Astrocyte (in vitro differentiated cells and primary cell): ENCODE data around the gene DGCR2. TPM values are rescaled to one million over a fixed set of nuclear protein-coding genes. Genes with fewer than 3 reads are reported as not detected.

Experiments
- DNase-seq: peaks from one replicate; pipeline ENCODE4 v3.0.0-alpha.2; 2010; ENCODE audit warnings: low read depth
- FAIRE-seq: peaks from 2 replicates; lab custom pipeline; 2011; peaks lifted over from hg19 to GRCh38; lab: Jason Lieb, UNC
- H2AFZ ChIP-seq: 2 replicates; pipeline ENCODE4 v1.6.0; 2012; ENCODE audit warnings: low read depth, low read length, inconsistent platforms
- H3K27ac ChIP-seq: 2 replicates; pipeline ENCODE4 v1.5.1; 2011; ENCODE audit warnings: low read depth, low read length, inconsistent platforms
- H3K27me3 ChIP-seq: 2 replicates; pipeline ENCODE4 v1.6.0; 2011; ENCODE audit warnings: low read length, inconsistent platforms; ENCODE audit not compliant: insufficient read depth
- H3K36me3 ChIP-seq: 2 replicates; pipeline ENCODE4 v1.5.1; 2011; ENCODE audit warnings: low read length, inconsistent platforms; ENCODE audit not compliant: insufficient read depth
- H3K4me1 ChIP-seq: 2 replicates; pipeline ENCODE4 v1.5.1; 2011; ENCODE audit warnings: low read length, inconsistent platforms; ENCODE audit not compliant: insufficient read depth
- H3K4me2 ChIP-seq: 2 replicates; pipeline ENCODE4 v1.6.0; 2012; ENCODE audit warnings: low read length, inconsistent platforms
- H3K4me3 ChIP-seq: 2 replicates; pipeline ENCODE4 v1.5.1; 2011; ENCODE audit warnings: low read depth, mild to moderate bottlenecking, low read length, inconsistent platforms; ENCODE audit not compliant: insufficient read depth
- H3K79me2 ChIP-seq: 2 replicates; pipeline ENCODE4 v1.6.0; 2012; ENCODE audit warnings: mild to moderate bottlenecking, low read length, inconsistent platforms; ENCODE audit not compliant: insufficient read depth
- H3K9ac ChIP-seq: 2 replicates; pipeline ENCODE4 v1.6.0; 2012; ENCODE audit warnings: mild to moderate bottlenecking, low read length, inconsistent platforms
- H3K9me3 ChIP-seq: 2 replicates; pipeline ENCODE4 v1.5.1; 2012; ENCODE audit warnings: low read depth, mild to moderate bottlenecking, low read length, inconsistent platforms; ENCODE audit not compliant: insufficient read depth
- H4K20me1 ChIP-seq: 2 replicates; pipeline ENCODE4 v1.6.0; 2012; ENCODE audit warnings: low read length, inconsistent platforms; ENCODE audit not compliant: insufficient read depth
- H3K27ac Mint-ChIP-seq: one replicate; pipeline ENCODE4 v1.8.0; 2021; ENCODE audit warnings: mild to moderate bottlenecking, mixed read lengths; ENCODE audit not compliant: unreplicated experiment
- H3K27me3 Mint-ChIP-seq: one replicate; pipeline ENCODE4 v1.8.0; 2021; ENCODE audit warnings: low read depth, mixed read lengths; ENCODE audit not compliant: unreplicated experiment
- H3K36me3 Mint-ChIP-seq: one replicate; pipeline ENCODE4 v1.8.0; 2021; ENCODE audit warnings: low read depth, mixed read lengths; ENCODE audit not compliant: unreplicated experiment
- H3K4me1 Mint-ChIP-seq: one replicate; pipeline ENCODE4 v1.8.0; 2021; ENCODE audit warnings: low read depth, mixed read lengths; ENCODE audit not compliant: unreplicated experiment
- H3K4me3 Mint-ChIP-seq: one replicate; pipeline ENCODE4 v1.8.0; 2021; ENCODE audit warnings: mild to moderate bottlenecking, moderate library complexity, mixed read lengths; ENCODE audit not compliant: unreplicated experiment
- H3K9me3 Mint-ChIP-seq: one replicate; pipeline ENCODE4 v1.8.0; 2021; ENCODE audit warnings: mild to moderate bottlenecking, mixed read lengths; ENCODE audit not compliant: unreplicated experiment
- EZH2 ChIP-seq: IDR thresholded peaks from 2 replicates; pipeline ENCODE4 v1.6.1; 2012; ENCODE audit warnings: mild to moderate bottlenecking, low read length, inconsistent platforms; ENCODE audit not compliant: insufficient read depth
- total RNA-seq: library from RNA; stranded (reverse); gene quantifications from 2 replicates; pipeline ENCODE4 v1.2.1, GENCODE V29; 2021
- TF ChIP-seq, protein P1 (sequence below): IDR thresholded peaks from 2 replicates; pipeline ENCODE4 v1.5.1; 2011; ENCODE audit warnings: low read depth, mild to moderate bottlenecking, inconsistent platforms, low read length, moderate library complexity; ENCODE audit not compliant: insufficient read depth

Gene DGCR2
- total RNA-seq, 1 donor from 2014 or later, result 49.4 TPM

GRCh38 chr22:19149047-19149883 is 27.1 kb upstream of the DGCR2 start:
- H3K79me2 ChIP-seq, result peaks cover 2% of the 10 kb centered on the region
- H4K20me1 ChIP-seq, result no peaks in the 10 kb centered on the region
- H3K9ac ChIP-seq, result no peak overlapping the region
- H3K9me3 ChIP-seq, result no peaks in the 10 kb centered on the region
- FAIRE-seq (no peak), DNase-seq (no peak)
- no peak overlapping the region for H3K4me3 ChIP-seq
- H3K27ac ChIP-seq, result no peak overlapping the region
- Mint-ChIP-seq H3K36me3 (peaks cover 10% of the 10 kb centered on the region), H3K27me3 (peaks cover 58% of the 10 kb centered on the region), H3K9me3 (peaks cover 24% of the 10 kb centered on the region), H3K4me1 (no peaks in the 10 kb centered on the region), H3K4me3 (no peak overlapping the region), H3K27ac (no peak overlapping the region)
- peak; percentile 98 for TF ChIP-seq EZH2
- TF ChIP-seq, protein P1, sequence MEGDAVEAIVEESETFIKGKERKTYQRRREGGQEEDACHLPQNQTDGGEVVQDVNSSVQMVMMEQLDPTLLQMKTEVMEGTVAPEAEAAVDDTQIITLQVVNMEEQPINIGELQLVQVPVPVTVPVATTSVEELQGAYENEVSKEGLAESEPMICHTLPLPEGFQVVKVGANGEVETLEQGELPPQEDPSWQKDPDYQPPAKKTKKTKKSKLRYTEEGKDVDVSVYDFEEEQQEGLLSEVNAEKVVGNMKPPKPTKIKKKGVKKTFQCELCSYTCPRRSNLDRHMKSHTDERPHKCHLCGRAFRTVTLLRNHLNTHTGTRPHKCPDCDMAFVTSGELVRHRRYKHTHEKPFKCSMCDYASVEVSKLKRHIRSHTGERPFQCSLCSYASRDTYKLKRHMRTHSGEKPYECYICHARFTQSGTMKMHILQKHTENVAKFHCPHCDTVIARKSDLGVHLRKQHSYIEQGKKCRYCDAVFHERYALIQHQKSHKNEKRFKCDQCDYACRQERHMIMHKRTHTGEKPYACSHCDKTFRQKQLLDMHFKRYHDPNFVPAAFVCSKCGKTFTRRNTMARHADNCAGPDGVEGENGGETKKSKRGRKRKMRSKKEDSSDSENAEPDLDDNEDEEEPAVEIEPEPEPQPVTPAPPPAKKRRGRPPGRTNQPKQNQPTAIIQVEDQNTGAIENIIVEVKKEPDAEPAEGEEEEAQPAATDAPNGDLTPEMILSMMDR, result no peak
- no peaks in the 10 kb centered on the region for H3K4me1 ChIP-seq
- no peaks in the 10 kb centered on the region for H3K36me3 ChIP-seq
- H3K4me2 ChIP-seq, result peak overlapping the region; percentile 54
- H2AFZ ChIP-seq, result peak overlapping the region; percentile 4
- peaks cover 45% of the 10 kb centered on the region for H3K27me3 ChIP-seq

- H3K27me3 ChIP-seq, result peaks cover 41% of the 10 kb centered on the region
- no peak overlapping the region for H3K9ac ChIP-seq
- FAIRE-seq (no peak), DNase-seq (no peak)
- Mint-ChIP-seq H3K9me3 (peaks cover 22% of the 10 kb centered on the region), H3K36me3 (peaks cover 10% of the 10 kb centered on the region), H3K27me3 (peaks cover 54% of the 10 kb centered on the region), H3K27ac (no peak overlapping the region), H3K4me3 (no peak overlapping the region), H3K4me1 (peaks cover 4% of the 10 kb centered on the region)
- no peak overlapping the region for H2AFZ ChIP-seq
- no peaks in the 10 kb centered on the region for H3K36me3 ChIP-seq
- no peaks in the 10 kb centered on the region for H3K4me1 ChIP-seq
- no peaks in the 10 kb centered on the region for H3K9me3 ChIP-seq
- no peak overlapping the region for H3K4me2 ChIP-seq
- peaks cover 3% of the 10 kb centered on the region for H4K20me1 ChIP-seq
- H3K27ac ChIP-seq, result no peak overlapping the region
- no peak for TF ChIP-seq EZH2
- TF ChIP-seq, protein P1, result no peak
- H3K79me2 ChIP-seq, result peaks cover 9% of the 10 kb centered on the region
- no peak overlapping the region for H3K4me3 ChIP-seq
Measured at GRCh38 chr22:19148417-19149046, 26.3 kb upstream of the DGCR2 start.
